ENCODE measurements around the gene CDC42EP3. TPM values are rescaled to one million over a fixed set of nuclear protein-coding genes. Genes with fewer than 3 reads are reported as not detected.

Gene CDC42EP3
- total and polyA plus RNA-seq, 2 experiments from 2014 or later, result 31.4 TPM

- ATAC-seq, result no peak
These were observed 48.9 kb downstream of the CDC42EP3 start for GRCh38 chr2:37622450-37623100.

More at GRCh38 chr2:37622450-37623100, 48.9 kb downstream of the CDC42EP3 start:
- Mint-ChIP-seq H3K36me3 (ENCODE audit: low read depth) (no peaks in the 10 kb centered on the region; the same call in 2 of the 3 replicates), H3K27me3 (ENCODE audit: insufficient read depth, low read depth, poor library complexity) (no peaks in the 10 kb centered on the region), H3K9me3 (no peaks in the 10 kb centered on the region), H3K27ac (no peak overlapping the region), H3K4me1 (no peaks in the 10 kb centered on the region), H3K4me3 (no peak overlapping the region)
- H3K79me2 ChIP-seq (replicated peaks; ENCODE audit: insufficient read depth), result no peaks in the 10 kb centered on the region
- H2AFZ ChIP-seq, result no peak overlapping the region
- DNase-seq (ENCODE audit: low spot score), result no peak
- H3K27ac ChIP-seq (ENCODE audit: low read depth), result no peak overlapping the region
- H3K4me1 ChIP-seq (ENCODE audit: insufficient read depth), result no peaks in the 10 kb centered on the region
- H3K27me3 ChIP-seq (ENCODE audit: insufficient read depth), result no peaks in the 10 kb centered on the region
- H3K4me2 ChIP-seq, result no peak overlapping the region
- TF ChIP-seq POLR2AphosphoS5 (IDR thresholded peaks at IDR 0.05; ENCODE audit: low read depth) (no peak), JUNB (IDR thresholded peaks at IDR 0.05; ENCODE audit: unreplicated experiment) (no peak), ETS1 (IDR thresholded peaks at IDR 0.05) (no peak), ZNF331 (CRISPR knock-in tag; IDR thresholded peaks at IDR 0.05; ENCODE audit: low read depth) (no peak), EZH2phosphoT487 (IDR thresholded peaks at IDR 0.05; ENCODE audit: unreplicated experiment) (no peak), CTCF (conservative IDR thresholded peaks at IDR 0.05; ENCODE audit: low read depth in 2 of 2) (no peak), ZNF462 (CRISPR knock-in tag; IDR thresholded peaks at IDR 0.05) (no peak), NANOG (IDR thresholded peaks at IDR 0.05; ENCODE audit: borderline replicate concordance) (no peak), CREB1 (CRISPR knock-in tag; IDR thresholded peaks at IDR 0.05; ENCODE audit: low read depth) (no peak), STAT1 (IDR thresholded peaks at IDR 0.05; ENCODE audit: unreplicated experiment) (no peak), REST (IDR thresholded peaks at IDR 0.05; ENCODE audit: unreplicated experiment) (no peak), ZNF114 (CRISPR knock-in tag; IDR thresholded peaks at IDR 0.05) (no peak), EZH2 (IDR thresholded peaks at IDR 0.05; ENCODE audit: low read depth, unreplicated experiment) (no peak)
- H3K9me2 ChIP-seq (ENCODE audit: insufficient read depth), result peaks cover 12% of the 10 kb centered on the region; the same call in 1 of the 2 replicates
- H3K36me3 ChIP-seq (ENCODE audit: insufficient read depth), result no peaks in the 10 kb centered on the region
- H3K4me3 ChIP-seq, result no peak overlapping the region
- no peaks in the 10 kb centered on the region for H4K20me1 ChIP-seq (replicated peaks; ENCODE audit: insufficient read depth)
- H3F3A ChIP-seq (replicated peaks; ENCODE audit: low read depth), result no peaks in the 10 kb centered on the region
